AG04449 (cell line): ENCODE measurements around the gene DGKB.

Source experiments
- CTCF ChIA-PET: fragments of 350-600 bp; formaldehyde crosslinking; extraction: SDS; loops from one replicate; lab custom pipeline; 2021; ENCODE audit warnings: antibody characterized with exemption; lab: Yijun Ruan, JAX
- POLR2A ChIA-PET: fragments of 400-600, 350-600 bp; formaldehyde crosslinking; extraction: SDS; loops from one replicate; lab custom pipeline; 2020; ENCODE audit warnings: antibody characterized with exemption, inconsistent platforms; lab: Yijun Ruan, JAX
- DNase-seq: peaks from one replicate; pipeline ENCODE4 v3.0.0-alpha.2; 2010; ENCODE audit warnings: low read depth, low spot score
- H3K4me3 ChIP-seq: 2 replicates; pipeline ENCODE4 v1.5.1; 2011; ENCODE audit warnings: low read depth, mild to moderate bottlenecking, control low read depth, low read length
- TF ChIP-seq, protein P1 (sequence below): IDR thresholded peaks from one replicate; pipeline ENCODE4 v1.5.1; 2011; ENCODE audit warnings: mild to moderate bottlenecking, moderate library complexity, low read length, control low read depth, inconsistent platforms; ENCODE audit not compliant: insufficient read depth; ENCODE audit errors: missing control alignments

DGKB gene

DNA sequence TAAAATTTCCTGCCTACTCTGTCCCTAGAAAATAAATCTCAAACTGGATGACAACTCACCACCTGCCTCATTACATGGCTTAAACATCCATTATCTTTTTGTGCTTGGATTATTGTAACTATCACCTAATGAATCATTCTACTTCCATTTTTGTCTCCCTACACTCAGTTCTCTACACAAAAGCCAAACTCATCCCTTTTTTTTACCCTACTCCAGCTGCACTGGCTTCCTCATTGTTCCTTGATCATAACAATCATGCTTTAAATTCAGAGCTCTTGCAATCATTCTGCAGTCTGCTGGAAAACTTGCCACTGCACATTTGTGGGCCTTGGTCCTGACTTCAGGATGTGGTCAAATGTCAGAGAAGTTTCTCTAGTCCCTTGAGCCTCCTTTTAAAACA lies 280.0 kb downstream of the DGKB start:
- TF ChIP-seq, protein P1, sequence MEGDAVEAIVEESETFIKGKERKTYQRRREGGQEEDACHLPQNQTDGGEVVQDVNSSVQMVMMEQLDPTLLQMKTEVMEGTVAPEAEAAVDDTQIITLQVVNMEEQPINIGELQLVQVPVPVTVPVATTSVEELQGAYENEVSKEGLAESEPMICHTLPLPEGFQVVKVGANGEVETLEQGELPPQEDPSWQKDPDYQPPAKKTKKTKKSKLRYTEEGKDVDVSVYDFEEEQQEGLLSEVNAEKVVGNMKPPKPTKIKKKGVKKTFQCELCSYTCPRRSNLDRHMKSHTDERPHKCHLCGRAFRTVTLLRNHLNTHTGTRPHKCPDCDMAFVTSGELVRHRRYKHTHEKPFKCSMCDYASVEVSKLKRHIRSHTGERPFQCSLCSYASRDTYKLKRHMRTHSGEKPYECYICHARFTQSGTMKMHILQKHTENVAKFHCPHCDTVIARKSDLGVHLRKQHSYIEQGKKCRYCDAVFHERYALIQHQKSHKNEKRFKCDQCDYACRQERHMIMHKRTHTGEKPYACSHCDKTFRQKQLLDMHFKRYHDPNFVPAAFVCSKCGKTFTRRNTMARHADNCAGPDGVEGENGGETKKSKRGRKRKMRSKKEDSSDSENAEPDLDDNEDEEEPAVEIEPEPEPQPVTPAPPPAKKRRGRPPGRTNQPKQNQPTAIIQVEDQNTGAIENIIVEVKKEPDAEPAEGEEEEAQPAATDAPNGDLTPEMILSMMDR: no peak
- ChIA-PET POLR2A (no interaction called here), CTCF (no interaction called here)
- DNase-seq: no peak
- no peak overlapping the region for H3K4me3 ChIP-seq

DNA sequence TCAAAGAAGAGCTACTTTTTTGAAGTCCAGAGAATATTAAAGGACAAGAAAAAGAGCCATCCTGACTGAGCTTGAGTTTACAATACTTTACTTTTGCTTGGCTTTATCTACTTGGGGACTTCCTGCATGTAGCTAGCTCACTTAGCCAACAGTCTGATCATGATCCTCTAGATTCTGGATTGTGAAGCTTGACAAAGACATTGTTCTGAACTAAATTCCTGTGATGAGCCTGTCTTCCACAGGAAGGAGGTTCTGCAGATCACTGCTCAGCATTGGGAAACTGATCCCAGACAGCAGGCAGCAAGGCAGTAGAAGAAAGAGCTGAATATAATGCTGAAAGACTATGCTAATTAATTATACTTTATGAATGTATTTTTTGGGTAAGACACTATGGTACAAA lies 296.4 kb downstream of the DGKB start:
- CTCF ChIA-PET: no interaction called here
- no peak for DNase-seq

DNA sequence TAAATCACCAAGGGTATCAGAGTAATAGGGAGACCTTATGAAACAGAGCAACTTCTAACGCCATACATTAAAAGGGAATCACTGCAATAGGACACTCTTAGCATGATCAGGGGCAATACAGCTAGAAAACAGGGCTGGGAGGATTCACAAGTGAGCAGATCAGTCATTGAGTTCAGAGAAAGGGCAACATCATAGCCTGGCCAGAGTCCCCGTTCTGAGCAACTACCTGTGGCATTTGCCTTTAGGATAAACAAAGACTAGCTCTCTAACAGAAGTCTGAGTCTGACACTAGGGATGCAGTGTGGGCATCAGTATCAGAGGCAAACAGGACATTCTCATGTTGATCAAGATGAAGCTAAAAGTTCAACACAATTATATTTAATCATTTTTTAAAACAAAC lies 297.9 kb downstream of the DGKB start:
- TF ChIP-seq, protein P1: no peak
- H3K4me3 ChIP-seq: no peak overlapping the region
- no peak for DNase-seq
- ChIA-PET CTCF (no interaction called here), POLR2A (no interaction called here)

More for the DNA sequence above, 296.4 kb downstream of the DGKB start:
- POLR2A ChIA-PET: no interaction called here
- H3K4me3 ChIP-seq: no peak overlapping the region
- TF ChIP-seq, protein P1: no peak

DNA sequence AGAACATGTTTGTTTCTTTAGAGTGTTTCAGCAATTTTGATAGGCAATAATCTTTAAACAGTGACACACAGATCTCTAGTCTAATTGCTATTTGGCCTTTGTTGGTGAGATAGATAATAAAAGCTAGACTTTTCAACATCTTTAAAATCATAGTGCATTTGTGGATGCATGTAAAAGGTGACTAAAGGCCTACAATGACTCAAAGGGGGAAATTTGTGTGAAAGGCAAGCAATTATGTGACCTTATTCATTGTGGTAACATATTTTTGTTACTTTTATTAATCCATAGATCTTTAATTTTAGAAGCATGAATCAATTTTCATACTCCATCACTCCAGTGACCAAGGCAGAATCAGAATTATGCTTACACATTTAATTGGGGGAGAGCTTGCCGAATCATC lies 299.7 kb downstream of the DGKB start:
- H3K4me3 ChIP-seq: no peak overlapping the region
- TF ChIP-seq, protein P1: no peak
- CTCF ChIA-PET: no interaction called here
- no peak for DNase-seq
- POLR2A ChIA-PET: no interaction called here

DNA sequence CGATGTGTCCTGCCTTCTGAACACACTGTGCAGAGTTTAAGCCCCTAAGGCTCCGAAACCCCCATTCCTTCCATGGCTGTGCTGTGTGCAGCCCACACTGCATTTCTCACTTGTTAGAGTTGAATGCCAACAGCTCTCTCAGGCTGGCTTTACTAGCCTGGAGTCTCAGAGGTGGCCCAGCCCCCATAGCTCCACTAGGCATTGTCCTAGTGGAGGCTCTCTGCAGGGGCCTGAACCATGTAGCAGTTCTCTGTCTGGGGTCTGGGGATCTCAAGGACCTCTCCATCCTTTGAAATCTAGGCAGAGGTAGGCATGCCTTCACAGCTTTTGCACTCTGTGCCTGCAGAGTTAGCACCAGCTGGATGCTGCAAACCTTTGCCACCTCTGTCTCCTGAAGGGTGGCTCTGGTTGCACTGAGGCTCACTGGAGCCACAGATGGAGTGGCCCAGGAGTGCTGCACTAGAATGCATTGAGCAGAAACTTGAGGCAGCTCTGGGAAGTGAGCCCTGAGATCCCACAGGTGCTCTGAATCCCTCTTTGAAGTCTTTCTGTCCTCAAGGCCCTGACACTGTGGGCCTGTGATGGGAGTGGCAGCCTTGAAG lies 301.7 kb downstream of the DGKB start:
- ChIA-PET CTCF (no interaction called here), POLR2A (no interaction called here)

DNA sequence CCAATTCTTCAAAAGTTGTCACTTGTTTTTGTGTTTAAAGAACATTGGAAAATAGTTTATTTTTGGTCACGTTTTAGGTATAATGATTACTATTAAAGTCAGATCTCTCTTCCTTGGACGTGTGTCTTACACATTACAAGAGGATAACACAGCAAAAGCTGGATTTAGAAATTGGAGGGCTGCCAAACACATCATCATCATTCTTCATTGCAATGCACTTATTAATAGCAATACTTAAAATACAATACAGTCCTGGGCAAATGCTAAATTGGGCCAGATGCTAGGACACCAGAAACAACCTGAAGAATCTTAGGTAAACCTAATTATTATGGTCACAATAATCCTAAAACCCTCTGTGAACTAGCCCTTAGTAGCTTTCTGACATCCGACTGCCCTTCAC lies 303.6 kb downstream of the DGKB start:
- H3K4me3 ChIP-seq: no peak overlapping the region
- ChIA-PET CTCF (no interaction called here), POLR2A (no interaction called here)
- DNase-seq: no peak
- TF ChIP-seq, protein P1: no peak

More for the DNA sequence above, 301.7 kb downstream of the DGKB start:
- DNase-seq: no peak
- TF ChIP-seq, protein P1: no peak
- no peak overlapping the region for H3K4me3 ChIP-seq
